ENCODE data around the gene SLC27A2.

GRCh38 chr15:50275091-50275490 is 93.1 kb downstream of the SLC27A2 start:
- TF ChIP-seq, protein P1, sequence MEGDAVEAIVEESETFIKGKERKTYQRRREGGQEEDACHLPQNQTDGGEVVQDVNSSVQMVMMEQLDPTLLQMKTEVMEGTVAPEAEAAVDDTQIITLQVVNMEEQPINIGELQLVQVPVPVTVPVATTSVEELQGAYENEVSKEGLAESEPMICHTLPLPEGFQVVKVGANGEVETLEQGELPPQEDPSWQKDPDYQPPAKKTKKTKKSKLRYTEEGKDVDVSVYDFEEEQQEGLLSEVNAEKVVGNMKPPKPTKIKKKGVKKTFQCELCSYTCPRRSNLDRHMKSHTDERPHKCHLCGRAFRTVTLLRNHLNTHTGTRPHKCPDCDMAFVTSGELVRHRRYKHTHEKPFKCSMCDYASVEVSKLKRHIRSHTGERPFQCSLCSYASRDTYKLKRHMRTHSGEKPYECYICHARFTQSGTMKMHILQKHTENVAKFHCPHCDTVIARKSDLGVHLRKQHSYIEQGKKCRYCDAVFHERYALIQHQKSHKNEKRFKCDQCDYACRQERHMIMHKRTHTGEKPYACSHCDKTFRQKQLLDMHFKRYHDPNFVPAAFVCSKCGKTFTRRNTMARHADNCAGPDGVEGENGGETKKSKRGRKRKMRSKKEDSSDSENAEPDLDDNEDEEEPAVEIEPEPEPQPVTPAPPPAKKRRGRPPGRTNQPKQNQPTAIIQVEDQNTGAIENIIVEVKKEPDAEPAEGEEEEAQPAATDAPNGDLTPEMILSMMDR (conservative IDR thresholded peaks at IDR 0.05; ENCODE audit: low read depth in 2 of 2), result no peak
- TF ChIP-seq EZH2 (IDR thresholded peaks at IDR 0.05; ENCODE audit: low read depth, unreplicated experiment) (no peak), CREB1 (CRISPR knock-in tag; IDR thresholded peaks at IDR 0.05; ENCODE audit: low read depth) (no peak), POLR2AphosphoS5 (IDR thresholded peaks at IDR 0.05; ENCODE audit: low read depth) (no peak)

All from GM23338 (cell line).